Skeletal muscle tissue (tissue), 5 donors: ENCODE results near the gene SLC25A47. TPM values are rescaled to one million over a fixed set of nuclear protein-coding genes. Genes with fewer than 3 reads are reported as not detected.
A peak's percentile ranks its signal among the peaks of the same experiment; 100 is the strongest.

ENCODE experiments used
- H3K27ac ChIP-seq: one replicate; pipeline ENCODE4 v1.7.0; 2013; ENCODE audit warnings: mild to moderate bottlenecking, low read depth, low read length, inconsistent platforms
- H3K27me3 ChIP-seq, 3 donors: one replicate each; pipeline ENCODE4 v1.7.0; 2013; ENCODE audit warnings: low read length in 3 of 3; ENCODE audit not compliant: control insufficient read depth in 3 of 3, insufficient read depth in 3 of 3
- H3K36me3 ChIP-seq, 3 donors: one replicate each; pipeline ENCODE4 v1.7.0; 2013; ENCODE audit warnings: low read length in 3 of 3; ENCODE audit not compliant: control insufficient read depth in 3 of 3, insufficient read depth in 3 of 3
- H3K4me1 ChIP-seq, 3 donors: one replicate each; pipeline ENCODE4 v1.7.0; 2013; ENCODE audit warnings: low read length in 3 of 3, mild to moderate bottlenecking in 3 of 3; ENCODE audit not compliant: control insufficient read depth in 3 of 3, insufficient read depth in 3 of 3
- H3K4me3 ChIP-seq, 3 donors: one replicate each; pipeline ENCODE4 v1.7.0; 2013; ENCODE audit warnings: low read length in 3 of 3
- H3K9ac ChIP-seq, 3 donors: one replicate each; pipeline ENCODE4 v1.7.0; 2013; ENCODE audit warnings: low read length in 3 of 3, mild to moderate bottlenecking in 3 of 3, moderate library complexity in 2 of 3, low read depth in 1 of 3
- H3K9me3 ChIP-seq, 3 donors: one replicate each; pipeline ENCODE4 v1.7.0; 2013; ENCODE audit warnings: low read length in 3 of 3; ENCODE audit not compliant: control insufficient read depth in 3 of 3
- small RNA-seq: library from RNA; depleted of rRNA; stranded (forward); fragments of <200 nt; gene quantifications from one replicate; pipeline ENCODE3, GENCODE V24; 2014
- total RNA-seq: library from RNA; depleted of rRNA; stranded (reverse); fragments of >200 nt; gene quantifications from one replicate; pipeline ENCODE4 v1.2.3, GENCODE V29; 2014
- donor health status: Osteomylitis.

Gene SLC25A47
- total RNA-seq, 1 donor from 2014 or later, result 0.52 TPM

GRCh38 chr14:100374270-100374669, 51.1 kb downstream of the SLC25A47 start:
- H3K9me3 ChIP-seq, result no peaks in the 10 kb centered on the region
- no peaks in the 10 kb centered on the region for H3K27me3 ChIP-seq
- peak overlapping the region in 2 of 3 donors; percentile 43 to 93 for H3K9ac ChIP-seq
- H3K27ac ChIP-seq, result peak overlapping the region; percentile 94
- H3K36me3 ChIP-seq, result peaks cover 0 to 5% (median 0%) of the 10 kb centered on the region in 3 donors
- peak overlapping the region; percentile 91 to 98 (median 97) for H3K4me3 ChIP-seq
- H3K4me1 ChIP-seq, result peaks cover 22 to 32% (median 25%) of the 10 kb centered on the region in 3 donors

GRCh38 chr14:100374876-100375265, 51.7 kb downstream of the SLC25A47 start:
- H3K36me3 ChIP-seq, result peaks cover 0 to 5% (median 0%) of the 10 kb centered on the region in 3 donors
- peak overlapping the region; percentile 94 for H3K27ac ChIP-seq
- peaks cover 22 to 32% (median 25%) of the 10 kb centered on the region in 3 donors for H3K4me1 ChIP-seq
- no peaks in the 10 kb centered on the region for H3K9me3 ChIP-seq
- peak overlapping the region; percentile 91 to 98 (median 97) for H3K4me3 ChIP-seq
- no peaks in the 10 kb centered on the region for H3K27me3 ChIP-seq
- peak overlapping the region; percentile 93 to 95 (median 93) for H3K9ac ChIP-seq

- peak overlapping the region; percentile 94 for H3K27ac ChIP-seq
- no peaks in the 10 kb centered on the region for H3K9me3 ChIP-seq
- H3K4me3 ChIP-seq, result peak overlapping the region; percentile 91 to 98 (median 97)
- no peaks in the 10 kb centered on the region for H3K27me3 ChIP-seq
- peaks cover 0 to 5% (median 0%) of the 10 kb centered on the region in 3 donors for H3K36me3 ChIP-seq
- H3K4me1 ChIP-seq, result peaks cover 22 to 32% (median 25%) of the 10 kb centered on the region in 3 donors
- peak overlapping the region; percentile 93 to 95 (median 93) for H3K9ac ChIP-seq
Observed at GRCh38 chr14:100375266-100375962, 52.3 kb downstream of the SLC25A47 start.

- peaks cover 22 to 37% (median 27%) of the 10 kb centered on the region in 3 donors for H3K4me1 ChIP-seq
- H3K9ac ChIP-seq, result peak within 1 kb of the TSS; percentile 93 to 95 (median 93)
- peaks cover 0 to 5% (median 0%) of the 10 kb centered on the region in 3 donors for H3K36me3 ChIP-seq
- H3K27ac ChIP-seq, result peak within 1 kb of the TSS; percentile 94
- no peaks in the 10 kb centered on the region for H3K9me3 ChIP-seq
- no peaks in the 10 kb centered on the region for H3K27me3 ChIP-seq
- peak within 1 kb of the TSS; percentile 97 to 99 (median 98) for H3K4me3 ChIP-seq
Observed at GRCh38 chr14:100375963-100376735, 53.0 kb downstream of the SLC25A47 start, which contains the start of gene WDR25. TSS of gene WDR25 (plus strand) at chr14:100376485.

DNA sequence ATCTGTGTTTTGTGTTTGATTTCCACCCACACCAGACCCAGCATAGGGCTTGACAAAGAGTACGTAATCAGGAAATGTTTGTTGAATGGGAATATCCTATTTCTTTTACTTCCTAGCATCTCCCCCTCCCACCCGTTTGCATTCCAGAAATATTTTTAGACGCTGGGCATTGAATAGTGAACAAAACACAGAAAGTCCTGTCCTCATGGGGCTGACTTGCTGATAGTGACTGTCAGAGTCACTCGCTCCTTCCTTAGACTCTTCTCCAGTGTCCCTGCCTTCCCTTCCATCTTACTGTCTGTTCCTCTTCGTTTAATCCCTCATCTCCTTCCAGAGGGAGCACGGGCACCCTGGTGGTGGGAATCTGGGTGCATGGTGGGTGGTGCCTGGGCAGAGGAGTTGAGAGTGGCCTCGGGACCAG, 53.6 kb downstream of the SLC25A47 start:
- no peaks in the 10 kb centered on the region for H3K9me3 ChIP-seq
- peaks cover 23 to 43% (median 30%) of the 10 kb centered on the region in 3 donors for H3K4me1 ChIP-seq
- peak overlapping the region; percentile 97 to 99 (median 98) for H3K4me3 ChIP-seq
- peak overlapping the region; percentile 94 for H3K27ac ChIP-seq
- H3K36me3 ChIP-seq, result peaks cover 0 to 6% (median 0%) of the 10 kb centered on the region in 3 donors
- no peaks in the 10 kb centered on the region for H3K27me3 ChIP-seq
- peak overlapping the region; percentile 70 to 93 (median 88) for H3K9ac ChIP-seq

Small RNA genes within 50 kb of the gene (small RNA-seq; reads per million reads assigned to genes)
- gene AL157871.3, result not detected
- 54.8 reads per million, percentile 95 among the genes with 10 or more reads in this experiment for gene MIR345
- gene RN7SL523P, result not detected

Other genes with a start within 250 kb of the SLC25A47 start
- gene DEGS2, start 163.7 kb upstream of the SLC25A47 start, total RNA-seq, result 0.52 TPM
- gene YY1, start 84.2 kb upstream of the SLC25A47 start, total RNA-seq, result 39.7 TPM
- gene SLC25A29, start 16.9 kb upstream of the SLC25A47 start, total RNA-seq, result 30.8 TPM
- gene WDR25, start 53.1 kb downstream of the SLC25A47 start, total RNA-seq, result 8.9 TPM